AG09309 (cell line): ENCODE results near the gene PRLR.

Source experiments
- DNase-seq: peaks from one replicate; pipeline ENCODE4 v3.0.0-alpha.2; 2010; ENCODE audit warnings: low read depth
- H3K4me3 ChIP-seq: 2 replicates; pipeline ENCODE4 v1.5.1; 2011; ENCODE audit warnings: mild to moderate bottlenecking, low read depth, low read length, moderate library complexity; ENCODE audit not compliant: control insufficient read depth
- TF ChIP-seq, protein P1 (sequence below): IDR thresholded peaks from 2 replicates; pipeline ENCODE4 v1.5.1; 2011; ENCODE audit warnings: mild to moderate bottlenecking, low read depth, low read length, inconsistent platforms; ENCODE audit not compliant: insufficient read depth, control insufficient read depth; ENCODE audit errors: missing control alignments

The PRLR gene

DNA sequence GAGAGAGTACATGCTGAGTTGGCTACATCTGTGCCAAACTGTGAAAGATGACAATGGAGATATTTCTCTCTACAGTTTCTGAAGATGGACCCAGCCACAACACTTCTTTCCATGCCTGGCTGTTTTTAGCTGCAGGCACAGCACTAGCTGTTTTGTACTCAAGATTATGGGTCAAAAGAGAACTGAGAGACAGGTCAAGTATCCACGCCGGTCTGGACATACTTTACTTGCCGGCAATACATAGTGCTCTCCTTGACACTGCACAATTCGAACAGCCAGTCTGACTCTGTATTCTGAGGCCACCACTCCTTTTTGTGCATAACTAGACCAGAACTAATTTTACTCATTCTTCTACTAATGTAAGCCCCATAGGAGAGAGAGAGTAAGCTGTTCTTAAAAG, 2.6 kb downstream of the PRLR start:
- TF ChIP-seq, protein P1, sequence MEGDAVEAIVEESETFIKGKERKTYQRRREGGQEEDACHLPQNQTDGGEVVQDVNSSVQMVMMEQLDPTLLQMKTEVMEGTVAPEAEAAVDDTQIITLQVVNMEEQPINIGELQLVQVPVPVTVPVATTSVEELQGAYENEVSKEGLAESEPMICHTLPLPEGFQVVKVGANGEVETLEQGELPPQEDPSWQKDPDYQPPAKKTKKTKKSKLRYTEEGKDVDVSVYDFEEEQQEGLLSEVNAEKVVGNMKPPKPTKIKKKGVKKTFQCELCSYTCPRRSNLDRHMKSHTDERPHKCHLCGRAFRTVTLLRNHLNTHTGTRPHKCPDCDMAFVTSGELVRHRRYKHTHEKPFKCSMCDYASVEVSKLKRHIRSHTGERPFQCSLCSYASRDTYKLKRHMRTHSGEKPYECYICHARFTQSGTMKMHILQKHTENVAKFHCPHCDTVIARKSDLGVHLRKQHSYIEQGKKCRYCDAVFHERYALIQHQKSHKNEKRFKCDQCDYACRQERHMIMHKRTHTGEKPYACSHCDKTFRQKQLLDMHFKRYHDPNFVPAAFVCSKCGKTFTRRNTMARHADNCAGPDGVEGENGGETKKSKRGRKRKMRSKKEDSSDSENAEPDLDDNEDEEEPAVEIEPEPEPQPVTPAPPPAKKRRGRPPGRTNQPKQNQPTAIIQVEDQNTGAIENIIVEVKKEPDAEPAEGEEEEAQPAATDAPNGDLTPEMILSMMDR, result no peak
- DNase-seq, result no peak
- H3K4me3 ChIP-seq, result no peak overlapping the region

DNA sequence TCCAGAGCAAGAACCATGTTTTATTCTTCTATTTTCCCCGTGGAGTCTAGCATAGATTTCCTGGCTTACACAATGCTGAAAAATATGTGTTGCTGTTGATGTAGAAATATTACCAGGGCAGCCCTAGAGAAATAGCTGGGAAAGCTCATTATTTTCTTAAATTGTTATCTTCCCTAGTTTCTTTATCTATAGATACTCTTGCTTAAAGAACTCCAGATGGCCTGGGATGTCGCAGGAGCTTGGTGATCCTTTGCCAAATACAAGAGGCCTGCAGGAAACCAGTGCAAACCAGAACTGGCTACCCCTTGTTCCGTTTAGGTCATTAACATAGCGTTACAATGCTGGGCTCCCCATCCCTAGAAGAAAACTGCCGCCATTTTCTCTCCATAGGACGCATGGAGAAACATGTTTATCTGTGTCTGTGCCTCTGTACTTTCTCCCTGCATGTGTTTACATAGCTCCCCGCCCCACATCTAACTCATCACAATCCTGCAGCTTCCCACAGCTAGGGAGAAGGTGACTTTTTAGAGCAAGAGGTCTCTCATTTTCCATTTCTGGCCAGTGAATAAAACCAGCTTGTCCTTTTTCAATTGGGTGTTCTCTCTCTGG, 6.4 kb downstream of the PRLR start:
- TF ChIP-seq, protein P1, result no peak
- no peak overlapping the region for H3K4me3 ChIP-seq
- DNase-seq, result no peak

DNA sequence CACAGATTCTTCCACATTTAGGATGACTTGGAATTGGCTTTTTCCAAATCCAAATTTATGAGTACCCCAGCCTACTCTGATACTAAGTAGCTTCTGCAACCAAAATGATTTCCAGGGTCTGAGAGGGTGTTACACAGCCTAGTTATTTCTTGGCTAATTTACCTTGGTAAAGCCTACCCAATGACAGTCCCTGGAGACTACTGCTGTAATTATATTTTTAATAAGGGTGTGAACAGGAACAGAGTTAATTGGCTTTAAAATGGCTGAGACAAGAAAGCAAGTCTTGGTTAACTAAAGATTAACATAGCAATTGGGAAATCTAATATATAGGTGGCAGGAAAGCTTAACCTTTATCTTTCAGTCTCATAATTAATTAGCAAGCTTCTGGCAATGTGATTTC, 9.3 kb downstream of the PRLR start:
- TF ChIP-seq, protein P1, result no peak
- no peak for DNase-seq
- H3K4me3 ChIP-seq, result no peak overlapping the region

DNA sequence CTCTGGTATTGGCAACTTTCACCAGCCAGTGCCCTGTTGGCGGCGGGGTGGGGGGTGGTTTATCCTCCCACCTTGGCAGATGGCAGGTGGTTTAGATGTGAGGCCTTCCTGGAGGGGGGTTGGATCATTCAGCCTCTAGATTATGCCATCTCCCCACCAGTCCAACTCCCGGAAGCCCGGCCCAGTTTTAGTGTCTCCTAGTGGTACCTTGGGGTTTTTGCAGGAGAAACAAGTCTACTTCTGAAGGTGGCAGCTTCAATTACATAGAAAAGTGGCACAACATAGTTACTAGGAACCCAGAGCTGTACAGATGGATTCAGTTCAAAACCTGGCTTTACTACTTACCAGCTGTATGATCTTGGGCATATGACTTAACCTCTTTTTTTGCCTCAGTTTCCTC, 11.3 kb downstream of the PRLR start:
- TF ChIP-seq, protein P1, result no peak
- no peak overlapping the region for H3K4me3 ChIP-seq
- no peak for DNase-seq

DNA sequence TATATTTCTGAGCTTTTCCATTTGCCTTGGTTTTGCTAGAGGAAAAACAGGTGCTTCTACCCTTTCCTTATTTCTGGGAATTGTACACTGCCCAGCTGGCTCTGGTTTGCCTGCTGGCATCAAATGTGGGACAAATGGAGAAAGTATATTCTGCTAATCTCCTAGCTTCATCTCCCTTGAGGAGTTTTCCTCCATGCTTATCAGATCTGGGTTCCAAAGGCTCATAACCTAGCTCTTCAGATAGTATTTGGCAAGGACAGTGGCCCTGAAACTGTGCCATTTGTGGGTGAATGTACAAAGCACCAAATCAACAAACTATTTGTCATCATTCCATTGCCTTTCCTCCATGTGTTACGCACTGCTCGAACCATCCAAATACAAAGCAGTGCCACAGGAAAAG, 16.2 kb downstream of the PRLR start:
- TF ChIP-seq, protein P1, result no peak
- no peak for DNase-seq
- H3K4me3 ChIP-seq, result no peak overlapping the region

DNA sequence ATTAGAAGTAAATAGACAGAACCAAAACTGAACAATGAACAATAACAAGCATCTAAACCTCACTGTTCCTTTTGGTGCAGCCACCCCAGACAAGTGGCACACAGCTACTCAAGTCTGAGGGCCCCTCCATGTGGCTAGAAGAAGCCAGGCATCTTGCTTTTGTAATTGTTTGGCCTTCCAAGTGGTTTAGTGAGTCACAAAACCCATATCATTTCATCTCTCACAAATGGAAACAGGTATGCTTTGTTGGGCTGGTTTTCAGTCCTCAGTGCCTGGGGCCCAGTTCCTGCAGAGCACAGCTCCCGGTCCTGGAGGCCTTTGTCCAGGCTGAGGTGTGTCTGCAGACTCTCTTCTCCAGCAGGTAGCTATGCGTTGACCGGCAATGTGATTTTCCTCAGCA, 16.7 kb downstream of the PRLR start:
- TF ChIP-seq, protein P1, result no peak
- no peak overlapping the region for H3K4me3 ChIP-seq
- DNase-seq, result no peak
